ENCODE results near the gene CNST.

DNA sequence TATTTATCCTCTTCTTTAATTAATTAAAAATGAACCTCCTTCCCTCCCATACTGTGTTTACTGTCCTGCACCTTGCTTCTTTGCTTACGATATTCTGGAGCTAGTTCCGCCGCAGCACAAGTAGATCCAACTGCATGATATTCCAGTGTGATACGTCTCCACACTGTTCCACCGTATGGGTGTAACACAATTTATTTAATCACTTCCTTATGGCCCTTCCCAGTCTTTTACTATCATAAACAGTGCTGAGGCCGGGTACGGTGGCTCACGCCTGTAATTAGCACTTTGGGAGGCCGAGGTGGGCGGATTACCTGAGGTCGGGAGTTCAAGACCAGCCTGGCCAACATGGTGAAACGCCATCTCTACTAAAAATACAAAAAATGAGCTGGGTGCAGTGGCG, 25.7 kb downstream of the CNST start:
- TF ChIP-seq, protein P1, sequence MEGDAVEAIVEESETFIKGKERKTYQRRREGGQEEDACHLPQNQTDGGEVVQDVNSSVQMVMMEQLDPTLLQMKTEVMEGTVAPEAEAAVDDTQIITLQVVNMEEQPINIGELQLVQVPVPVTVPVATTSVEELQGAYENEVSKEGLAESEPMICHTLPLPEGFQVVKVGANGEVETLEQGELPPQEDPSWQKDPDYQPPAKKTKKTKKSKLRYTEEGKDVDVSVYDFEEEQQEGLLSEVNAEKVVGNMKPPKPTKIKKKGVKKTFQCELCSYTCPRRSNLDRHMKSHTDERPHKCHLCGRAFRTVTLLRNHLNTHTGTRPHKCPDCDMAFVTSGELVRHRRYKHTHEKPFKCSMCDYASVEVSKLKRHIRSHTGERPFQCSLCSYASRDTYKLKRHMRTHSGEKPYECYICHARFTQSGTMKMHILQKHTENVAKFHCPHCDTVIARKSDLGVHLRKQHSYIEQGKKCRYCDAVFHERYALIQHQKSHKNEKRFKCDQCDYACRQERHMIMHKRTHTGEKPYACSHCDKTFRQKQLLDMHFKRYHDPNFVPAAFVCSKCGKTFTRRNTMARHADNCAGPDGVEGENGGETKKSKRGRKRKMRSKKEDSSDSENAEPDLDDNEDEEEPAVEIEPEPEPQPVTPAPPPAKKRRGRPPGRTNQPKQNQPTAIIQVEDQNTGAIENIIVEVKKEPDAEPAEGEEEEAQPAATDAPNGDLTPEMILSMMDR (IDR thresholded peaks at IDR 0.05; ENCODE audit: insufficient read depth, low read length, poor library complexity, severe bottlenecking), result no peak
- no peak for TF ChIP-seq EZH2phosphoT487 (conservative IDR thresholded peaks at IDR 0.05; ENCODE audit: low read length)

All from SU-DHL-6 (cell line).